IMR-90 (cell line): ENCODE data around the gene GSK3B. TPM values are rescaled to one million over a fixed set of nuclear protein-coding genes. Genes with fewer than 3 reads are reported as not detected.

Experiments
- ATAC-seq: fragments of 200-7000 bp; cut with Tn5 transposase; 2 replicates; pipeline ENCODE4 v1.9.1; 2020; ENCODE audit warnings: low read depth, mild to moderate bottlenecking, moderate library complexity
- BruUV-seq: library from RNA; stranded (reverse); fragments of 400-500 nt; replicated peaks from 2 replicates; lab custom pipeline; 2021; lab: Mats Ljungman, UMichigan
- CTCF ChIA-PET: fragments of 300-600 bp; formaldehyde crosslinking; extraction: SDS; loops from one replicate; lab custom pipeline; 2021; ENCODE audit warnings: antibody characterized with exemption; lab: Yijun Ruan, JAX
- POLR2A ChIA-PET: fragments of 300-600 bp; sonication (Branson Sonifier 250); formaldehyde crosslinking; loops from one replicate; lab custom pipeline; 2022; ENCODE audit warnings: antibody characterized with exemption; ENCODE audit not compliant: unreplicated experiment; lab: Charles Lee
- DNase-seq: peaks from one replicate; pipeline ENCODE4 v3.0.0; 2013
- H2AFZ ChIP-seq: replicated peaks from 2 replicates; pipeline ENCODE3; 2013; ENCODE audit warnings: low read length, mild to moderate bottlenecking; ENCODE audit not compliant: poor library complexity
- H2AK5ac ChIP-seq: 2 replicates; pipeline ENCODE4 v1.6.1; 2013; ENCODE audit warnings: low read depth, low read length, inconsistent platforms
- H2AK9ac ChIP-seq: replicated peaks from 2 replicates; pipeline ENCODE3; 2013; ENCODE audit warnings: mild to moderate bottlenecking, low read depth, low read length, moderate library complexity; ENCODE audit not compliant: poor library complexity
- H2BK120ac ChIP-seq: 2 replicates; pipeline ENCODE4 v1.6.1; 2013; ENCODE audit warnings: low read depth, low read length, inconsistent platforms
- H2BK15ac ChIP-seq: 3 replicates; pipeline ENCODE4 v1.6.1; 2013; ENCODE audit warnings: low read depth, low read length, inconsistent platforms
- H2BK20ac ChIP-seq: 2 replicates; pipeline ENCODE4 v1.6.1; 2013; ENCODE audit warnings: low read depth, mild to moderate bottlenecking, inconsistent platforms, low read length, moderate library complexity
- H2BK5ac ChIP-seq: 2 replicates; pipeline ENCODE4 v1.6.1; 2013; ENCODE audit warnings: mild to moderate bottlenecking, low read depth, low read length, inconsistent platforms; ENCODE audit not compliant: poor library complexity, severe bottlenecking
- H3K14ac ChIP-seq: replicated peaks from 2 replicates; pipeline ENCODE4 v1.6.1; 2013; ENCODE audit warnings: low read depth, low read length, inconsistent platforms
- H3K18ac ChIP-seq: 2 replicates; pipeline ENCODE4 v1.6.1; 2013; ENCODE audit warnings: low read depth, low read length, control low read depth
- H3K23ac ChIP-seq: 2 replicates; pipeline ENCODE4 v1.6.1; 2013; ENCODE audit warnings: low read depth, low read length, inconsistent platforms
- H3K27ac ChIP-seq: 2 replicates; pipeline ENCODE4 v1.5.1; 2013; ENCODE audit warnings: mild to moderate bottlenecking, control low read depth, low read length; ENCODE audit not compliant: insufficient read depth
- H3K27me3 ChIP-seq: 2 replicates; pipeline ENCODE4 v1.6.1; 2013; ENCODE audit warnings: low read length; ENCODE audit not compliant: control insufficient read depth, insufficient read depth
- H3K36me3 ChIP-seq: 2 replicates; pipeline ENCODE4 v1.6.1; 2013; ENCODE audit warnings: low read length, mixed read lengths; ENCODE audit not compliant: control insufficient read depth, insufficient read depth
- H3K4ac ChIP-seq: 2 replicates; pipeline ENCODE4 v1.6.1; 2013; ENCODE audit warnings: low read depth, low read length, inconsistent platforms
- H3K4me1 ChIP-seq: 2 replicates; pipeline ENCODE4 v1.6.1; 2013; ENCODE audit warnings: low read length, mixed read lengths; ENCODE audit not compliant: control insufficient read depth, insufficient read depth
- H3K4me2 ChIP-seq: 2 replicates; pipeline ENCODE4 v1.6.1; 2013; ENCODE audit warnings: low read depth, mild to moderate bottlenecking, control low read depth, low read length, moderate library complexity
- H3K4me3 ChIP-seq: 2 replicates; pipeline ENCODE4 v1.5.1; 2013; ENCODE audit warnings: low read depth, mild to moderate bottlenecking, control low read depth, low read length, moderate library complexity; ENCODE audit not compliant: insufficient read depth
- H3K56ac ChIP-seq: 2 replicates; pipeline ENCODE4 v1.6.1; 2013; ENCODE audit warnings: low read length, inconsistent platforms; ENCODE audit not compliant: insufficient read depth; ENCODE audit errors: extremely low read depth
- H3K79me1 ChIP-seq, 2 experiments: 2 replicates each; pipeline ENCODE4 v1.6.1; 2013; ENCODE audit warnings: low read length in 2 of 2, inconsistent platforms in 1 of 2, low read depth in 1 of 2
- H3K9ac ChIP-seq: 2 replicates; pipeline ENCODE4 v1.6.1; 2013; ENCODE audit warnings: low read depth, low read length, control low read depth
- H3K9me1 ChIP-seq: 2 replicates; pipeline ENCODE4 v1.6.1; 2013; ENCODE audit warnings: low read length, inconsistent platforms; ENCODE audit not compliant: insufficient read depth
- H3K9me3 ChIP-seq: 2 replicates; pipeline ENCODE4 v1.6.1; 2013; ENCODE audit warnings: low read length; ENCODE audit not compliant: control insufficient read depth, insufficient read depth
- H4K20me1 ChIP-seq: 2 replicates; pipeline ENCODE4 v1.6.1; 2013; ENCODE audit warnings: low read length, inconsistent platforms; ENCODE audit not compliant: insufficient read depth
- H4K5ac ChIP-seq: 2 replicates; pipeline ENCODE4 v1.6.1; 2013; ENCODE audit warnings: mild to moderate bottlenecking, low read depth, low read length, control low read depth
- H4K8ac ChIP-seq, 2 experiments: 2 replicates each; pipeline ENCODE4 v1.6.1; 2013; ENCODE audit warnings: low read depth in 2 of 2, low read length in 2 of 2, control low read depth in 1 of 2, inconsistent platforms in 1 of 2
- H4K91ac ChIP-seq: 2 replicates; pipeline ENCODE4 v1.6.1; 2013; ENCODE audit warnings: low read depth, low read length, inconsistent platforms; ENCODE audit not compliant: insufficient read depth
- CEBPB ChIP-seq: IDR thresholded peaks from 2 replicates; pipeline ENCODE4 v1.6.1; 2012; ENCODE audit warnings: low read depth, low read length, improper control_type of control experiment
- CHD1 ChIP-seq: IDR thresholded peaks from 2 replicates; pipeline ENCODE4 v1.6.1; 2012; ENCODE audit warnings: low read depth, low read length, improper control_type of control experiment
- FOS ChIP-seq: fragments of 150-350 bp; IDR thresholded peaks from 2 replicates; pipeline ENCODE4 v1.6.1; 2016; ENCODE audit warnings: low read depth, low read length
- MAFK ChIP-seq: IDR thresholded peaks from 2 replicates; pipeline ENCODE4 v1.6.1; 2012; ENCODE audit warnings: low read depth, low read length, improper control_type of control experiment
- MXI1 ChIP-seq: IDR thresholded peaks from 2 replicates; pipeline ENCODE4 v1.6.1; 2012; ENCODE audit warnings: low read depth, mild to moderate bottlenecking, low read length, moderate library complexity, borderline replicate concordance
- RCOR1 ChIP-seq: IDR thresholded peaks from 2 replicates; pipeline ENCODE4 v1.6.1; 2012; ENCODE audit warnings: mild to moderate bottlenecking, low read length, improper control_type of control experiment; ENCODE audit not compliant: insufficient replicate concordance
- RFX5 ChIP-seq: IDR thresholded peaks from 2 replicates; pipeline ENCODE4 v1.8.0; 2012; ENCODE audit warnings: low read depth, mild to moderate bottlenecking, low read length, moderate library complexity
- WGBS, 2 experiments: methylation state at CpG; one replicate each; pipeline versions ENCODE4 v1.1.5 to v1.1.7; 2013; ENCODE audit warnings: missing lambda C conversion rate in 2 of 2; ENCODE audit not compliant: insufficient read length in 1 of 2; ENCODE audit errors: extremely low coverage in 2 of 2; 5-methylcytosine and 5-hydroxymethylcytosine counted together
- dilution Hi-C: fragments of 300-500 bp; cut with HindIII; formaldehyde crosslinking; loops from one replicate; pipeline ENCODE4 v1.14.3; 2018; ENCODE audit warnings: low sequenced_read_pairs; ENCODE audit not compliant: unreplicated experiment
- in situ Hi-C: fragments of 300-500 bp; cut with MboI; formaldehyde crosslinking; loops from 3 replicates; pipeline ENCODE4 v1.14.3; 2019; ENCODE audit warnings: low sequenced_read_pairs, inconsistent platforms, mixed read lengths
- intact Hi-C: fragments of 100-400 bp; cut with micrococcal nuclease; formaldehyde crosslinking; loops from 2 replicates; pipeline ENCODE4 v1.10.0; 2022
- polyA plus RNA-seq, 3 experiments: library from polyadenylated mRNA; depleted of rRNA; stranded (reverse); fragments of >200 nt; gene quantifications; 2 replicates each; pipeline ENCODE4 v1.2.3, GENCODE V29; 2012; ENCODE audit warnings: low replicate concordance in 1 of 3
- total RNA-seq: library from RNA; depleted of rRNA; stranded (reverse); fragments of >200 nt; gene quantifications from 2 replicates; pipeline ENCODE4 v1.2.3, GENCODE V29; 2012
- TF ChIP-seq, protein P1 (sequence below): conservative IDR thresholded peaks from 2 replicates; pipeline ENCODE4 v1.5.1; 2012; ENCODE audit warnings: mild to moderate bottlenecking, low read depth, low read length, improper control_type of control experiment

GSK3B gene
- total and polyA plus RNA-seq, 2 of the 4 experiments (the other 2 are of a cell fraction): 19.2 to 33.2 TPM

DNA sequence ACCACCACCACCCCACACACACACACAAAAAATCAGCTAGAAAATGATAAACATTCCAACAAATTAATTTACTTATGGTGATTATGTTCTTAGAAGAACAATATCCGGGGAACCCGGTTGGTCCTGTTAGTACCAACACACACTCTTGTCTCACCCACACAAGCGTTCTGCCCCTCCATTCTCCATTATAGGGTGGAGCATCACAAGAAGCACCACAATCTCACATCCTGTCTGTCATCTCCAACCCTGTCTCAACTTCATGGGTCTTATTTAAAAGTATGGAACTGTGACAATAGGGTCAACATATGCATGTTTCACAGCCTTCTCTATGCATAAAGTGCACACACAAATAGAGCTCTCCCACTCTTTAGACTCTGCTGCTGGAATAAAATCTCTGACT is 5.6 kb downstream of the GSK3B start:
- H3K4me2 ChIP-seq: no peak overlapping the region
- H3K23ac ChIP-seq: no peak overlapping the region
- no peak overlapping the region for H3K4ac ChIP-seq
- no peak overlapping the region for H3K14ac ChIP-seq
- CTCF ChIA-PET: no interaction called here
- H3K79me1 ChIP-seq: peaks cover 3 to 27% of the 10 kb centered on the region in 2 experiments; a peak in 3 of 4 replicates
- H4K8ac ChIP-seq: no peak overlapping the region
- no peak overlapping the region for H3K27ac ChIP-seq
- no peak overlapping the region for H2BK20ac ChIP-seq
- no peak overlapping the region for H3K9ac ChIP-seq
- no peak overlapping the region for H4K5ac ChIP-seq
- H2AK9ac ChIP-seq: no peak overlapping the region
- no peak overlapping the region for H4K91ac ChIP-seq
- H2BK120ac ChIP-seq: no peak overlapping the region
- dilution Hi-C loops: no loop called here
- 0 out of 2 replicates have a peak, but pooled peaks cover 1% of the 10 kb centered on the region for H3K36me3 ChIP-seq
- no peak overlapping the region for H2BK15ac ChIP-seq
- no CpG with 5 or more reads among the region's 3 CpGs for WGBS, 2 experiments
- POLR2A ChIA-PET: no interaction called here
- H2AFZ ChIP-seq: no peak overlapping the region
- no peak overlapping the region for H2AK5ac ChIP-seq
- in situ Hi-C loops: no loop called here
- H3K9me3 ChIP-seq: no peaks in the 10 kb centered on the region
- ATAC-seq (no peak), DNase-seq (no peak)
- H3K18ac ChIP-seq: no peak overlapping the region
- peaks cover 85% of the 10 kb centered on the region for H4K20me1 ChIP-seq
- H3K4me3 ChIP-seq: no peak overlapping the region
- no peak overlapping the region for H3K56ac ChIP-seq
- BruUV-seq: no TSS peak
- no peaks in the 10 kb centered on the region for H3K4me1 ChIP-seq
- intact Hi-C loops: no loop called here
- TF ChIP-seq RCOR1 (no peak), CHD1 (no peak), CEBPB (no peak), FOS (no peak), MAFK (no peak), MXI1 (no peak), RFX5 (no peak)
- TF ChIP-seq, protein P1, sequence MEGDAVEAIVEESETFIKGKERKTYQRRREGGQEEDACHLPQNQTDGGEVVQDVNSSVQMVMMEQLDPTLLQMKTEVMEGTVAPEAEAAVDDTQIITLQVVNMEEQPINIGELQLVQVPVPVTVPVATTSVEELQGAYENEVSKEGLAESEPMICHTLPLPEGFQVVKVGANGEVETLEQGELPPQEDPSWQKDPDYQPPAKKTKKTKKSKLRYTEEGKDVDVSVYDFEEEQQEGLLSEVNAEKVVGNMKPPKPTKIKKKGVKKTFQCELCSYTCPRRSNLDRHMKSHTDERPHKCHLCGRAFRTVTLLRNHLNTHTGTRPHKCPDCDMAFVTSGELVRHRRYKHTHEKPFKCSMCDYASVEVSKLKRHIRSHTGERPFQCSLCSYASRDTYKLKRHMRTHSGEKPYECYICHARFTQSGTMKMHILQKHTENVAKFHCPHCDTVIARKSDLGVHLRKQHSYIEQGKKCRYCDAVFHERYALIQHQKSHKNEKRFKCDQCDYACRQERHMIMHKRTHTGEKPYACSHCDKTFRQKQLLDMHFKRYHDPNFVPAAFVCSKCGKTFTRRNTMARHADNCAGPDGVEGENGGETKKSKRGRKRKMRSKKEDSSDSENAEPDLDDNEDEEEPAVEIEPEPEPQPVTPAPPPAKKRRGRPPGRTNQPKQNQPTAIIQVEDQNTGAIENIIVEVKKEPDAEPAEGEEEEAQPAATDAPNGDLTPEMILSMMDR: no peak
- no peak overlapping the region for H2BK5ac ChIP-seq
- no peaks in the 10 kb centered on the region for H3K27me3 ChIP-seq
- H3K9me1 ChIP-seq: peaks cover 2% of the 10 kb centered on the region; the same call in 1 of the 2 replicates
